HepG2 (cell line): Measurements from ENCODE around the gene COA3. TPM values are rescaled to one million over a fixed set of nuclear protein-coding genes. Genes with fewer than 3 reads are reported as not detected.

Experiments used
- FOXA3 ChIP-seq: IDR thresholded peaks from 2 replicates; pipeline ENCODE4 v1.6.1; 2016; ENCODE audit warnings: missing genetic modification reagents, missing compliant biosample characterization
- HNF1B ChIP-seq: sonication (generic); formaldehyde crosslinking; IDR thresholded peaks from 2 replicates; pipeline ENCODE4 v1.5.1; 2020; ENCODE audit warnings: mild to moderate bottlenecking, moderate library complexity, missing genetic modification reagents
- HOXA5 ChIP-seq: sonication (generic); formaldehyde crosslinking; IDR thresholded peaks from 2 replicates; pipeline ENCODE4 v1.4.0; 2020; ENCODE audit warnings: missing genetic modification reagents
- IKZF5 ChIP-seq: IDR thresholded peaks from 2 replicates; pipeline ENCODE4 v1.6.1; 2018; ENCODE audit warnings: missing genetic modification reagents, mild to moderate bottlenecking, missing compliant biosample characterization
- KLF9 ChIP-seq: IDR thresholded peaks from 2 replicates; pipeline ENCODE4 v1.6.1; 2016; ENCODE audit warnings: low read depth
- MEF2D ChIP-seq: sonication (generic); formaldehyde crosslinking; IDR thresholded peaks from 2 replicates; pipeline ENCODE4 v1.5.1; 2020; ENCODE audit warnings: mild to moderate bottlenecking, missing genetic modification reagents
- MIER3 ChIP-seq: IDR thresholded peaks from 2 replicates; pipeline ENCODE4 v1.6.1; 2016; ENCODE audit warnings: missing compliant biosample characterization, borderline replicate concordance
- MTERF4 ChIP-seq: sonication (generic); formaldehyde crosslinking; IDR thresholded peaks from 2 replicates; pipeline ENCODE4 v1.8.0; 2023; ENCODE audit warnings: mild to moderate bottlenecking, missing genetic modification reagents
- NONO ChIP-seq, 2 experiments: fragments of 450-650 bp in 1 of 2; sonication (generic) in 1 of 2; formaldehyde crosslinking in 1 of 2; IDR thresholded peaks in 1 of 2; conservative IDR thresholded peaks in 1 of 2; 2 replicates each; pipeline versions ENCODE4 v1.6.1 to v1.8.0; 2017 to 2022; ENCODE audit warnings: mild to moderate bottlenecking in 1 of 2, missing genetic modification reagents in 1 of 2, moderate library complexity in 1 of 2
- SIN3A ChIP-seq: IDR thresholded peaks from 2 replicates; pipeline ENCODE4 v1.6.1; 2011; ENCODE audit warnings: low read depth, mild to moderate bottlenecking, control low read depth, low read length, borderline replicate concordance
- STAG1 ChIP-seq: sonication (generic); formaldehyde crosslinking; IDR thresholded peaks from 2 replicates; pipeline ENCODE4 v1.4.0; 2020; ENCODE audit warnings: missing genetic modification reagents
- TRAFD1 ChIP-seq: sonication (generic); formaldehyde crosslinking; IDR thresholded peaks from 2 replicates; pipeline ENCODE4 v1.5.1; 2020; ENCODE audit warnings: missing genetic modification reagents, mild to moderate bottlenecking, borderline replicate concordance
- ZNF180 ChIP-seq: sonication (generic); formaldehyde crosslinking; IDR thresholded peaks from 2 replicates; pipeline ENCODE4 v1.4.0; 2020; ENCODE audit warnings: low read depth, missing genetic modification reagents, borderline replicate concordance
- ZNF281 ChIP-seq: sonication (generic); formaldehyde crosslinking; IDR thresholded peaks from 2 replicates; pipeline ENCODE4 v1.4.0; 2020; ENCODE audit warnings: missing genetic modification reagents, borderline replicate concordance
- ZNF615 ChIP-seq: sonication (generic); formaldehyde crosslinking; IDR thresholded peaks from 2 replicates; pipeline ENCODE4 v1.5.0; 2020; ENCODE audit warnings: mild to moderate bottlenecking, missing genetic modification reagents, borderline replicate concordance
- ZNF703 ChIP-seq: sonication (generic); formaldehyde crosslinking; IDR thresholded peaks from 2 replicates; pipeline ENCODE4 v1.5.1; 2020; ENCODE audit warnings: missing genetic modification reagents, mild to moderate bottlenecking, moderate library complexity, borderline replicate concordance
- ZNF766 ChIP-seq: sonication (generic); formaldehyde crosslinking; IDR thresholded peaks from 2 replicates; pipeline ENCODE4 v1.5.0; 2020; ENCODE audit warnings: missing genetic modification reagents, borderline replicate concordance
- polyA plus RNA-seq, 8 experiments: library from polyadenylated mRNA; depleted of rRNA in 3 of 8; stranded (reverse) in 7 of 8; unstranded in 1 of 8; fragments of >200 nt; fragmentation: Illumina TruSeq in 4 of 8; extraction: Trizol in 4 of 8; gene quantifications; 2 replicates each; pipeline versions ENCODE4 v1.2.1 to v1.2.3, GENCODE V29; 2011 to 2016; ENCODE audit warnings: low read depth in 4 of 8, missing spikeins in 1 of 8, mixed read lengths in 1 of 8; ENCODE audit not compliant: insufficient read depth in 1 of 8
- total RNA-seq, 5 experiments: library from RNA; depleted of rRNA; stranded (reverse); fragments of >200 nt; fragmentation: Illumina TruSeq; extraction: Trizol; gene quantifications; 2 replicates each; pipeline ENCODE4 v1.2.3, GENCODE V29; 2016; ENCODE audit warnings: low read depth in 1 of 5

COA3 gene
- total and polyA plus RNA-seq, 2 of the 13 experiments (the other 11 are each of a cell fraction or from before 2014, with no cell fraction given) = 133 to 202 TPM

- peak; percentile 73; the same call in 1 of the 2 replicates for TF ChIP-seq HOXA5
- TF ChIP-seq SIN3A = peak; percentile 63; the same call in 1 of the 2 replicates
- TF ChIP-seq MEF2D = peak; percentile 97
- TF ChIP-seq TRAFD1 (CRISPR knock-in tag) = no peak
- no peak for TF ChIP-seq ZNF615 (CRISPR knock-in tag)
- TF ChIP-seq ZNF281 (CRISPR knock-in tag) = peak; percentile 52; the same call in 1 of the 2 replicates
- peak; percentile 97 for TF ChIP-seq MTERF4 (CRISPR knock-in tag)
- peak; percentile 77 for TF ChIP-seq FOXA3 (CRISPR knock-in tag)
- no peak for TF ChIP-seq ZNF703 (CRISPR knock-in tag)
- TF ChIP-seq HNF1B (CRISPR knock-in tag) = peak; percentile 86
- TF ChIP-seq MIER3 (CRISPR knock-in tag) = no peak; the same call in none of the 2 replicates
- peak; percentile 77 for TF ChIP-seq IKZF5
- TF ChIP-seq NONO (IDR thresholded peaks at IDR 0.05) = no peak
- peak; percentile 56 for TF ChIP-seq NONO (CRISPR knock-in tag; conservative IDR thresholded peaks at IDR 0.05)
- peak; percentile 14 for TF ChIP-seq STAG1 (CRISPR knock-in tag)
- no peak for TF ChIP-seq ZNF180 (CRISPR knock-in tag)
- no peak for TF ChIP-seq KLF9
- peak; percentile 55; the same call in 1 of the 2 replicates for TF ChIP-seq ZNF766
Measured at GRCh38 chr17:42779936-42780850, 18.3 kb downstream of the COA3 start, which contains the start of gene WNK4 (continued).
